GM21515 (cell line): ENCODE measurements around the gene EPO.
"Not testable (repeated sequence)": the region's sequence is repeated elsewhere in the genome, so short reads cannot be mapped to it uniquely, and the experiment has no call there.

ENCODE experiments used
- ATAC-seq: cut with Tn5 transposase; IDR thresholded peaks from one replicate; pipeline ENCODE4 v1.9.1; 2021; ENCODE audit not compliant: unreplicated experiment

EPO gene

DNA sequence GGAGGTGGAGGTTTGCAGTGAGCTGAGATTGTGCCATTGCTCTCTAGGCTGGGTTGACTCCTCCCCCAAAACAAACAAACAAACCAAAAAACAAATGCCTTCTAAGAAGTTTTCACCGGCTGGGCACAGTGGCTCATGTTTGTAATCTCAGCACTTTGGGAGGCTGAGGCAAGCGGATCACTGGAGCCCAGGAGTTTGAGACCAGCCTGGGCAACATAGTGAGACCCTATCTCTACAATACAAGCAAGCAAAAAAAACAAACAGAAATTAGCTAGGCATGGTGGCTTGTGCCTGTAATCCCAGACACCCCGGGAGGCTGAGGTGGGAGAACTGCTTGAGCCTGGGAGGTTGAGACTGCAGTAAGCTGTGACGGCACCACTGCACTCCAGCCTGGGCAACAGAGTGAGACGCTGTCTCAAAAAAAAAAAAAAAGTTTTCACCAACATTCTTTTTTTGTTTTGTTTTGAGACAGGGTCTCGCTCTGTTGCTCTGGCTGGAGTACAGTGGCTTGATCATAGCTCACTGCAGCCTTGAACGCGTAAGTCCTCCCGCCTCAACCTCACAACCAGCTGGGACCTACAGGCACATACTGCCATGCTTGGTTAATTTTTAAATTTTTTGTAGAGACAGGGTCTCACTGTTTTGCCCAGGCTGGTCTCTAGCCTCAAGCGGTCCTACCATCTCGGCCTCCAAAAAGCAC is 11.8 kb downstream of the EPO start:
- ATAC-seq: no peak

- ATAC-seq: no peak
Observed at GRCh38 chr7:100735730-100736129, 15.5 kb downstream of the EPO start.

- no peak for ATAC-seq
Observed at GRCh38 chr7:100736671-100737070, 16.4 kb downstream of the EPO start.

DNA sequence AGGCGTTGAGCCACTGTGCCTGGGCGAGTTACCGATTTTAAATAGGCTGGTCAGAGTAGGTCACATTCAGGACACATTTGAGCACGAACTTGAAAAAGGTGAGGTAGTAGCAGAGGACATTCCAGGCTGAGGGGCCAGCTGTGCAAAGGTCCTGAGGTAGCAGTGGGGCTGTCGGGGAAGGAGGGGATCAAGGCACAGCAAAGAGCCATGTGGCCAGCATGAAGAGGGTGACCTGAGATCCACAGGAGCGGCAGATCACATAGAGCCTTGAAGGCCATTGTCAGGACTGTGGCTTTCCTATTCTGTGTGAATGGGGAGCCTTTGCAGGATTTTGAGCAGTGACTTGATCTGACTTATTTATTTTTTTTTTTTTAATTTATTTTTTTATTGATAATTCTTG is 19.7 kb downstream of the EPO start:
- ATAC-seq: no peak

DNA sequence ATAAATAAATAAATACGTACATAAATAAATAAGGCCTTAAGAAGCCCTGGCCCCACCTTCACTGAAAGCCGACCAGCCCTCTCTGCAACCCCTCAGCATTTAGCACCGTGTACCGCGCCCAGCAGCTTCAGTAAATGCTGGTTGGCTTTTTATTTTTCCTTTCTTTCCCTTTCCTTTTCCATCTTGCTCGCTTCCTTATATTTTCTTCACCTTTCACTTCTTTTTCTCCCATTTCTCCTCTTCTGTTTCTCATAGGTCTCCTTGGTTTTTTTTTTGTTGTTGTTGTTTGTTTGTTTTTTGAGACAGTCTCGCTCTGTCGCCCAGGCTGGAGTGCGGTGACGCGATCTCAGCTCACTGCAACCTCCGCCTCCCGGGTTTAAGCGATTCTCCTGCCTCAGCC is 24.3 kb downstream of the EPO start:
- ATAC-seq: no peak

- ATAC-seq: no peak
Observed at GRCh38 chr7:100745184-100745583, 24.9 kb downstream of the EPO start.

- no peak for ATAC-seq
Observed at GRCh38 chr7:100752994-100753393, 32.7 kb downstream of the EPO start.

DNA sequence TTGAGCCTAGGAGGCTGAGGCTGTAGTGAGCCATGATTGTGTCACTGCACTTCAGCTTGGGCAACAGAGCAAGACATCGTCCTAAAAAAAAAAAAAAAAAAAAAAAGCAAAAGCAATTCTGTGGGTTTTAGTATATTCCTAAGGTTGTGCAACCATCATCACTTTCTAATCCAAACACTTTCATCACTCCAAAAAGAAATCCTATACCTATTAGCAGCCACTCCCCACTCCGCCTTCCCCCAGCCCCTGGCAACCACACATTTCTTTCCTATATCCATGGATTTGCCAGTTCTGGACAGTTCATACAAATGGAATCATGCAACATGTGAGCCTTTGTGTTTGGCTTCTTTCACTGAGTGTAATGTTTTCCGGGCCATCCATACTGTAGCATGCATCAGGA is 33.5 kb downstream of the EPO start:
- no peak for ATAC-seq

DNA sequence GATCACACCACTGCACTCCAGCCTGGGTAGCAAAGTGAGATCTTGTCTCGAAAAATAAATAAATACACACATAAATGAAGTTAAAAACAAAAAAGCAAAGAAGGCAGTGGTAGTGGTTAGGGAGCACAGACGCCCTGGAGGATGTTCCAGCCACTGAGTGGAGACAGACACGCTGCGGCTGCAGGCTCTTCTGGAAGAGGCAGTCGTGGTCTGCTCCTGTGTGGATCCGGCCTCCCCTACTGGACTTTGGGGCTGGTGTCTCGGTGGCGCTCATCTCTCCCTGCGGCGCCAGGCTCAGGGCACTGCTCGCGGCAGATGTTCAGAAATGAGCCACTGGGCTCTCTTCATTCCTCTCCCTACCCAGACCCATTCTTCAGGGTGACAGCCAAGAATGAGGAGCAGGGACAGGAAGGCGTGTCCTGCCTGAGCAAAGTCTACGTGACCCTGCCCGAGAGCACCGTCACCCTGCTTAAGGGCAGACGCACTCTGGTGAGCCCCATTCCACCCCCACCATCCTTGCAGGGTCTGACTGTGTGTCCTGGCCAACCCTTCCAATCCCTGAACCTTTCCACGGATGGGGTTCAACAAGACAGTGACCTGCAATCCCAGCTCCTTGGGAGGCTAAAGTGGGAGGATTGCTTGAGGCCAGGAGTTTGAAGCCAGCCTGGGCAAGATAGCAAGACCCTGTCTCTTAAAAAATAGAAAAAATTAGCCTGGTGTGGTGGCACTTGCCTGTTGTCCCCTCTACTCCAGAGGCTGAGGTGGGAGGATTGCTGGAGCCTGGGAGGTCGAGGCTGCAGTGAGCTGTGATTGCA is 39.3 kb downstream of the EPO start:
- no peak for ATAC-seq

GRCh38 chr7:100762841-100763240 is 42.6 kb downstream of the EPO start:
- ATAC-seq: not testable (repeated sequence)

- no peak for ATAC-seq
Observed at GRCh38 chr7:100763556-100764140, 43.4 kb downstream of the EPO start.

DNA sequence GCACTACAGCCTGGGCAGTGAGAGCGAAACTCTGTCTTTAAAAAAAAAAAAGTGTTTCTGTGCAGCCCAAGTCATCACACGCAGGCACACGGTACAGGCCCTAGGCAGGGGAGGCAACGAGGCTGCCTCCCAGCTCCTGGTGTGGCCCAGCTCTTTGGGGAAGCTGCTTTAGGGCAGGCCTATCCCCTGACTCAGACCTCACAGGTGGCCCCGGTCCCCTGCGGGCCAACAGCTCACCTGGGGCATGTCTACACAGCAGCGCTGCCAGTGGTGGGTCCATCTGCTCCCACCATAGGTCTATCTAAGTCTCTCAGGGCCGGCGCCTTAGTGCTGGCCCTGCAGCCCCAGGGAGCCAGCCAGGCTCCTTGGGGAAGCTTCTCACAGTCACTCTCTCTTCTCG is 44.6 kb downstream of the EPO start:
- ATAC-seq: no peak

GRCh38 chr7:100765250-100765649 is 45.0 kb downstream of the EPO start:
- ATAC-seq: no peak

GRCh38 chr7:100768784-100769183 is 48.5 kb downstream of the EPO start:
- no peak for ATAC-seq
